ENCODE results near the gene ZFYVE28. TPM values are rescaled to one million over a fixed set of nuclear protein-coding genes. Genes with fewer than 3 reads are reported as not detected.

The ZFYVE28 gene
- total RNA-seq, 2 donors from 2014 or later: 6.6 to 30.2 TPM

DNA sequence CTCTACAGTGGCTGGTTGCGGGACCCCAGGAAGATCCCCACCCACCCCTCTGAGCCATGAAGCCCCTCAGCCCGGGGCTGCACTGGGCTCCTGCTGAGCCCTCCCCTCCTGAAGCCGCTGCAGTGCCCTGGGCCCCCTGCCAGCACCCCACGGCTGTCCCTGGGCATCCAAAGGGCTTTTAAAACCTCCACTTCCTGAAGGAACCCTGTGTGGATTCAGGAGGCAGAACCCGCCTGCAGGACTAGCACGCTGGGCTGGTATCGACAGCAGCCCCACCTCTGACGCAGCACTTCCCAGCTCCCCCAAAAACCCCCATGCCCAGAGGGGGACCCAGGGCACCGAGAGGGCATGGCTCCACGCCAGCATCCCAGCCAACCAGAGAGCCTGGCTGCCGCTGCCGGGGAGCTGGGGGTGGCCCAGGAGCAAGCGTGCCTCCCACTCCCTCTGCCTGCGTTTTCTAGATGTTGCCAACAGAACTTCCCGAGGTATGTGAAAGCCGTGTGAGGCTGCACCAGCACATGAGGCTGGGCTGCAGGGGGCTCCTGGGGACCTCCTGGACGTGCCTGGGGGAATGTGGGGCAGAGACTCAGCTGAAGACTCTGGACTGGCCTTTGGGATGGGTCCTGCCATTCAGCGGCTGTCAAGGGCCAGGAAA is 162.8 kb downstream of the ZFYVE28 start:
- Histone ChIP-seq H3K4me3 (no peak overlapping the region), H3K27me3 (replicated peaks; ENCODE audit: insufficient read depth) (no peaks in the 10 kb centered on the region), H3K9me3 (no peaks in the 10 kb centered on the region), H3K27ac (peak overlapping the region; percentile 92 to 94), H3K4me1 (replicated peaks) (peaks cover 47% of the 10 kb centered on the region), H3K36me3 (peaks cover 0 to 10% of the 10 kb centered on the region in 2 donors)
- intact Hi-C loops (cut with DNase I): no loop called here
- peak; percentile 52 for DNase-seq (ENCODE audit: low spot score)
- WGBS: 24% methylated on average over 17 of the region's 18 CpGs
- TF ChIP-seq POLR2A (IDR thresholded peaks at IDR 0.05): no peak
- peak; percentile 49 for TF ChIP-seq POLR2AphosphoS5 (IDR thresholded peaks at IDR 0.05)
- TF ChIP-seq, protein P1, sequence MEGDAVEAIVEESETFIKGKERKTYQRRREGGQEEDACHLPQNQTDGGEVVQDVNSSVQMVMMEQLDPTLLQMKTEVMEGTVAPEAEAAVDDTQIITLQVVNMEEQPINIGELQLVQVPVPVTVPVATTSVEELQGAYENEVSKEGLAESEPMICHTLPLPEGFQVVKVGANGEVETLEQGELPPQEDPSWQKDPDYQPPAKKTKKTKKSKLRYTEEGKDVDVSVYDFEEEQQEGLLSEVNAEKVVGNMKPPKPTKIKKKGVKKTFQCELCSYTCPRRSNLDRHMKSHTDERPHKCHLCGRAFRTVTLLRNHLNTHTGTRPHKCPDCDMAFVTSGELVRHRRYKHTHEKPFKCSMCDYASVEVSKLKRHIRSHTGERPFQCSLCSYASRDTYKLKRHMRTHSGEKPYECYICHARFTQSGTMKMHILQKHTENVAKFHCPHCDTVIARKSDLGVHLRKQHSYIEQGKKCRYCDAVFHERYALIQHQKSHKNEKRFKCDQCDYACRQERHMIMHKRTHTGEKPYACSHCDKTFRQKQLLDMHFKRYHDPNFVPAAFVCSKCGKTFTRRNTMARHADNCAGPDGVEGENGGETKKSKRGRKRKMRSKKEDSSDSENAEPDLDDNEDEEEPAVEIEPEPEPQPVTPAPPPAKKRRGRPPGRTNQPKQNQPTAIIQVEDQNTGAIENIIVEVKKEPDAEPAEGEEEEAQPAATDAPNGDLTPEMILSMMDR (IDR thresholded peaks at IDR 0.05): peak in 1 of 4 experiments; percentile 9

DNA sequence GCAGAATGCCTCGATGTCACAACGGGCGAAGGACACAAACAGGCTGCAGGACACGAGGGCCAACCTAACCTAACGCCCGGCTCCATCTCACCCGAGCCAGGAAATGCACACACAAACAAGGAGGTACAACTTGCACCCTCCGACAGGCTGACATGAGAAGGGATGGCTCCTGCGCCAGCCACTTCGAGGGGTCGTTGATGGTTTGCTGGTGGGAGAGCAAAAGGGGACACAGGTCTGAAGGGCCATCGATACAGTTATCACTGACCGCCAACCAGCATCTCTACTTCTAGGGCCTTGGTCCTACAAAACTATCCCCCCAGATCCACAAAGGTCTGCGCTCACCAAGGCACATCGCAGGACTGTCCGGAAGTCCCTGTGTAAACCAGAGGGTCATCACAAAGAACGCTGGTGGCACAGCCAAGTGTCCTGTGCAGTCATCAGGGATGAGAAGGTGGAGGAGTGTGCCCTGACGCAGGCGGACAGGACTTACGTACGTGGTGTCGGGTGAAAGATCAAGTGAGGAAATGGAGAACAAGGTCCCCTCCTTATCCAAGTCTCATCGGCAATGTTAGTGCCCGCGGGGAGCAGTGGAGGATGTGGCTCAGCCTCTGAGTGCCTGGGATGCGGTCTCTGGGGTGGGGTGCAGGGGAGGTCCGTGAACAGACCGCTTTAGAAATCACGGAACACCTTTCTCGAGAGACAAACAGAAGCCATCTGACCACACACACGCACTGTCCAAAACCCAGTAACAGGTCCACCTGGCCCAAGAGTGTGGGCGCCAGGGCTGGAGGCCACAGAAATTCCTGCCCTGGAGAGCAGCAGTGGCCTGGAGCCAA is 163.6 kb downstream of the ZFYVE28 start:
- Histone ChIP-seq H3K27ac (peak overlapping the region; percentile 92 to 94), H3K4me3 (no peak overlapping the region), H3K4me1 (replicated peaks) (peaks cover 46% of the 10 kb centered on the region), H3K27me3 (replicated peaks; ENCODE audit: insufficient read depth) (no peaks in the 10 kb centered on the region), H3K36me3 (peaks cover 7 to 17% of the 10 kb centered on the region in 2 donors), H3K9me3 (no peaks in the 10 kb centered on the region)
- WGBS: 66% methylated on average over 31 of the region's 32 CpGs
- intact Hi-C loops (cut with DNase I): no loop called here
- TF ChIP-seq POLR2AphosphoS5 (IDR thresholded peaks at IDR 0.05) (no peak), POLR2A (IDR thresholded peaks at IDR 0.05) (no peak)
- TF ChIP-seq, protein P1 (IDR thresholded peaks at IDR 0.05): no peak
- peak; percentile 4 for DNase-seq (ENCODE audit: low spot score)

DNA sequence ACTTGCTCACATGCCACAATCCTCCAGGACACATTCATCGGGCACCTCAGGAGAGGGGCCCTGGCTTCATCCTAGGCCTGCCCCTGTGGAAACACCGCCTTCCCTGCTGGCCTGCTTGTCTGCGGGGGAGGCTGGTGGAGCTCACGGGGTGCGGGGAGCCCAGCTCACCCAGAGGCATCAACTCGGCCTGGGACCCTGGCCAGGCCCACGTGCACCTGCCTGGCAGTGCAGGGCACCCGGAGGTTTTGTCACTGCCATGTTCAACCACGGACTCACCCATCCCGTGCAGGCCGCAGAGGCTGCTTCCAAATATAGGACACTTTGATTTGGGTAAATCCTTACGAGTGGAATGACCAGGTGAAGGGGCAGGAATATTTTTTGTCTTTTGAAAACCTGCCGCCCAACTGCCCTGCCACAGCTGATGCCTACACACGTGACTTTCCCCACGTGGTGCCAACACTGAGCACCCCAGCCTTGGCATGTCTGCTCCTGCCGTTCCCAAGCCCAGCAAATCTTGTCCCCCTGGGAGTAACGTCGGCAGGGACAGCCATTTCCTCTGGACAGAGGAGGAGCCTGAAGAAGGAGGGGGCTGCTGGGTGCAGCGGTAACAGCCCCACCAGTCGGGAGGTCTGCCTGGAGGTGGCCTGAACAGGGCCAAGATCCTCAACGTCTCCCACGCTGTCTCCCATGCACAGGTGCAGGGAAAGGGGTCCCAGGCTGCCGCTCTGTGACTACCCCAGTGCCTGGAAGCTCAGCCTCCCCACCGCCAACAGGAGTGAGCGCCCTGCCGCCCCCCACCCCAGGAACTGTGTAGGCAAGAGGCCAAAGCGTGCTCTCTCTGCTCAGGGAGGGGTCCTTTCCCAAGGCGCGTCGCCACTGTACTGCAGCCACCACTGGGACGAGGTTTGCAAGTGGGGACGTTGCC is 165.0 kb downstream of the ZFYVE28 start:
- 74% methylated on average over 32 of the region's 32 CpGs for WGBS
- no peaks in the 10 kb centered on the region for H3K9me3 ChIP-seq
- H3K4me1 ChIP-seq (replicated peaks): peaks cover 33% of the 10 kb centered on the region
- DNase-seq (ENCODE audit: low spot score): peak; percentile 2
- peaks cover 10 to 14% of the 10 kb centered on the region in 2 donors for H3K36me3 ChIP-seq
- no peaks in the 10 kb centered on the region for H3K27me3 ChIP-seq (replicated peaks; ENCODE audit: insufficient read depth)
- H3K27ac ChIP-seq: no peak overlapping the region
- intact Hi-C loops (cut with DNase I): no loop called here
- TF ChIP-seq POLR2AphosphoS5 (IDR thresholded peaks at IDR 0.05) (no peak), POLR2A (IDR thresholded peaks at IDR 0.05) (no peak)
- TF ChIP-seq, protein P1 (IDR thresholded peaks at IDR 0.05): no peak
- no peak overlapping the region for H3K4me3 ChIP-seq

DNA sequence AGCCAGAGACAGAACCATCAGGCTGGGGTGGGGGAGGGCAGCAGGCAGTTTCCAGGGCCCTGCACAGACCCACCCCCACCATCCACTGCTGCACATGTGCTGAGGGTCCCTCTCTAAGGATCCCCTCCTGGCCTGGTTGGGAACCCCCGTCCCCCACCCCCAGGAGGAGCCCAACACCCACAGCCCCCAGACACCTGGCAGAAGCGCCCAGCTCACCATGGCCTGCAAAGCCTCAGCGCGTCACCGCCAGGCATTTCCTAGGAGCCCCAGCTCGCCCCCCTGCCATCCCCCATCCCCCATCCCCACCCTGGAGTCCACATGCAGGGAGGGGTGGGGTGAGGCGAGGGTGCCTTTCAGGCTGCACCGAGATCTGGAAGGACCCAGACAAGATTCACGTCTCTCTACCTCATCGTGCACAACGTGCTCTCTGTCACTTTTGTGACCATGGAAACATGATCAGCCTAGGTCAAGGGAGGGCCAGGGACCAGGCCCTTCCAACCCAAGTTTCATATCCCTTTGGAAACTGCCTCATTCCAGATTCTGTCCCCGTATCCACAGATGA is 165.8 kb downstream of the ZFYVE28 start:
- H3K27me3 ChIP-seq (replicated peaks; ENCODE audit: insufficient read depth): no peaks in the 10 kb centered on the region
- H3K27ac ChIP-seq: no peak overlapping the region
- 75% methylated on average over 11 of the region's 12 CpGs for WGBS
- DNase-seq (ENCODE audit: low spot score): peak; percentile 3
- no peak overlapping the region for H3K4me3 ChIP-seq
- intact Hi-C loops (cut with DNase I): no loop called here
- peaks cover 10 to 14% of the 10 kb centered on the region in 2 donors for H3K36me3 ChIP-seq
- peaks cover 27% of the 10 kb centered on the region for H3K4me1 ChIP-seq (replicated peaks)
- no peaks in the 10 kb centered on the region for H3K9me3 ChIP-seq
- TF ChIP-seq, protein P1 (IDR thresholded peaks at IDR 0.05): no peak
- no peak for TF ChIP-seq POLR2AphosphoS5 (IDR thresholded peaks at IDR 0.05)
- TF ChIP-seq POLR2A (IDR thresholded peaks at IDR 0.05): no peak
